Kidney tubule cell (primary cell): Measurements from ENCODE around the gene CTIF.
"Not testable (repeated sequence)": the region's sequence is repeated elsewhere in the genome, so short reads cannot be mapped to it uniquely, and the experiment has no call there.

Experiments used
- DNase-seq: peaks from one replicate; pipeline ENCODE4 v3.0.0-alpha.2; 2018; ENCODE audit warnings: low spot score

Gene CTIF

DNA sequence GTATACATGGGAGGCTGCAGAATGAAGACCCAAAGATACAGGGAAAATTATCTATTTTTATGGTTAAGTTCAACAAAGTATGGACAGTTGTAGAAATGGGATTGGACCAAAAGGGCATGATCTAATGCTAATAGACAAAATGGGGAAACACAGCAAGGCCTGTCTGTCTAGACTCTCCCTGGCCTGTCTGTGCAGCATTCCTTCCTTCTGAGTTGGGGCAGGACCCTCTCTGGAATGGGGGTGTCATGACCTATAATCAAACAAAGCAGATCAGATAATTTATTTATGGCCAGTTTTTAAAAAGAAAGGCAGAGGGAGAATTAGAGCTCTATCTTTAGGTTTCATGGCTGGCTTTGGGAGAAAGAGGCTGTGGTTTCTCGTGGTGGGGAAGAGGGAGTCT is 104.4 kb downstream of the CTIF start:
- no peak for DNase-seq

DNA sequence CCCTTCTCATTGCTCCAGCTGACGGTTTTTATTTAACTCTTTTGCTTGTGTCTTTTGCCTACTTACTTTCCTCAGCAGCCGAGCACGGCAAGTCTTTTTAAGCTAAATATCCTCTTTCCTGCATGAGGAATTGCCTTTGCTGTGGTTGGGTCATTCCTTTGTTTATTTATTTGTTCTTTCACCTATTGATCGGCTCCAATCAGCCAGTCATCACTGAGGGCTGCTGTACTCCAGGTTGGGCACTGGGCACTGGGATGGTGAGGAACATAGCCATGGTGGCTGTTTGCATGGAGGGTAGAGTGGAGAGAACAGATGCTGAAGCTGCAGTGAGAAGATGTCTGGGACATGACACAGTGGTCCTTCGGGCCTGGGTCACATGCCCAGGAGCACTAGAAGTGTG is 105.2 kb downstream of the CTIF start:
- no peak for DNase-seq

DNA sequence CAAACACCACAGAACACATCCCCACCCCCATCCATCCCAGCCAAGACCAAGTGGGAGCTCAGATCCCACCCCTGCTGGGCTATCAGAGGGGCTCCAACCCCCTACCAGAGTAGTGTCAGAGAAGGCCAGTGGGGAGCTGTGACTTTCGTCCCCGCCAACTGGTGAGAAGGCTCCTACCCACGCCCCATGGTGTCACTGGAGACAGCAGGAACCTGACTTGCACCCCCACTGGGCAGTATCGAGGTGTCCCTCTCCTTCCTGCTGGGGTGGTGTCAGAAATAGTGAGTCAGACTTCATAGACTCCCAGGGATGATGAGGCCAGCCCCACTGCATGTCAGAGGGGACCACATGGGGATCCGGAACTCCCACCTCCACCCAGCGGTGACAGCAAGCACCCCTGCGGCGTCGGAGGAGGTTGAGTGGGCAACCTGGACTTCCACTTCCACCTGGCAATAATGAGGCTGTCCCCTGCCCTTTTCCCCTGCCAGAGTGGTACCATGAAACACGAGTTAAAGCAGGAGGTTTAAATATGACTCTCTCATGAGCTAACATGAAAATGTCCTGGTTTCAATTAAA is 106.7 kb downstream of the CTIF start:
- no peak for DNase-seq

DNA sequence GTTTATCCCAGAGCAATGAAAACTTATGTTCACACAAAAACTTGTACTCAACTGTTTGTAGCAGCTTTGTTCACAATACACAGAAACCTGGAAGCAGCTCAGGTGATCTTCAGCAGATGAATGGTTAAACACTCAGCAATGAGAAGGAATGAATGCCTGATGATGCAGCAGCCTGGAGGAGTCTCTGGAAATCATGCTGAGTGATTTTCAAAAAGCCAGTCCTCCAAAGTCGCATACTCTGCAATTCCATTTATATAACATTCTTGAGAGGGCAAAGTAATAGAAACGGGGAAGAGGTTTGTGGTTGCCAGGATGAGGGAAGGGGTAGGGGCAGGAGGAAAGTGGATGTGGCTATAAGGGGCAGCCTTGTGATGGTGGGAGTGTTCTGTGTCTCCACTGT is 108.1 kb downstream of the CTIF start:
- no peak for DNase-seq

DNA sequence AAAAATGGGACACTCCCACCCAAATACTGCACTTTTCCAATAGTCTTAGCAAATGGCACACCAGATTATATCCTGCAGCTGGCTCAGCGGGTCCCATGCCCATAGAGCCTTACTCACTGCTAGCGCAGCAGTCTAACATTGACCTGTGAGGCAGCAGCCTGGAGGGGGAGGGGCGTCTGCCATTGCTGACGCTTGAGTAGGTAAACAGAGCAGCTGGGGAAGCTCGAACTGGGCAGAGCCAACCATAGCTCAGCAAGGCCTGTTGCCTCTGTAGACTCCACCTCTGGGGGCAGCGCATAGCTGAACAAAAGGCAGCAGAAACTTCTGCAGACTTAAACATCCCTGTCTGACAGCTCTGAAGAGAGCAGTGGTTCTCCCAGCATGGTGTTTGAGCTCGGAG is 110.4 kb downstream of the CTIF start:
- DNase-seq: no peak

- not testable (repeated sequence) for DNase-seq
Observed at GRCh38 chr18:48654591-48654990, 115.8 kb downstream of the CTIF start.

GRCh38 chr18:48655508-48655907 is 116.7 kb downstream of the CTIF start:
- no peak for DNase-seq

DNA sequence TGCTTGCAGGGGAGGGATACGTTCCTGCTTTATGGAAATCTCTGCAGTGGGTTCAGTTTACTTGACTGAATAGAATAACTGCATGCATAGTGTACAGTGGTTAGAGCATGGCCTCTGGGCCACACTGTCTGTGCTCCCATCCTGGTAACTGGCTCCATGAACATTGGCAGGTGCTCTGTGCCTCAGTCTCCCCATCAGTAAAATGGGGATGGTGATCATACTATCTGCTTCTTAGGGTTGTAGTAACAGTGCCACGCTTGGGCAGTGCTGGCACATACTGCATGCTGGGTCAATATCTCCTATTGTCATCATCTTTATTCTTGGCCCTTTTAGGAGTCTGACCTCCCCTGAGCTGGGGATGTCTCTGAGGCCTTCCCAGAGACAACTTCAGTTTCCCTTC is 117.3 kb downstream of the CTIF start:
- no peak for DNase-seq

DNA sequence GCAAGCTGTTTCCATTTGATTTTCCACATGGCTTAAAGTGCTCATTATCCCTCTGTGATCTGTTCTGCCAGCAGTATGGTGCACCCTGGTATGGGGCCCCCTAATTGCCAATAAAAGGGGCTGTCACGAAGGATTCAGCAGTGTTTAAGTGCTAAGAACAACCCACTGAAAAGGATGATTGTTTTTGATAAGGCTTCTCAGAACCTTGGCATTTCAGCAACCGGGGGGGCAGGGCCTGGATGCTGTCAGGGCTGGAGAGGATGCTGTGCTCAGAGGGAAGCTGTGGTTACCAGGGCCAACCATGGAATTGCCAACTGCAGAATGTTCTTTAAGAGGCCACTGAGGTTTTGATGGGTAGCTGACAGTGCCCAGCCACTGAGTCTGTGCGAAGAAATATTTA is 117.8 kb downstream of the CTIF start:
- no peak for DNase-seq

GRCh38 chr18:48657447-48658120 is 118.8 kb downstream of the CTIF start:
- no peak for DNase-seq

DNA sequence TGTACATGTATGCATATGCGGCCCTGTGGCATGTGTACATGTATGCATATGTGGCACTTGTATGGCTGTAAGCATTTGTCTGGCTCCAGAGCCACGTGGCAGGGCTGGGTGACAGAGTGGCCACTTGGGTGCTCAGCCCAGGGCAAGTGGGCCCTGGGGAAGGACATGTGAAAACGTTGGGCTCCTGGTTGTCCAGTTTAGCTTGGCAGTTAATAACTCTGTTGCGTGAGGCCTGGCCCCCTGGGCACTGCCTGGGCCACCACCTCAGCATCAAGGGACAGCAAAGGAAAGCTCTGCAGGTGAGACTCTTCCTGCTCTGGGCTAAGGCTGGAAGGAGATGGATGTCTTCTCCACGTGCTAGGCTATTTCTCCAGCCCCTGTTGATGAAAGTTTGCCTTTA is 119.9 kb downstream of the CTIF start:
- no peak for DNase-seq

DNA sequence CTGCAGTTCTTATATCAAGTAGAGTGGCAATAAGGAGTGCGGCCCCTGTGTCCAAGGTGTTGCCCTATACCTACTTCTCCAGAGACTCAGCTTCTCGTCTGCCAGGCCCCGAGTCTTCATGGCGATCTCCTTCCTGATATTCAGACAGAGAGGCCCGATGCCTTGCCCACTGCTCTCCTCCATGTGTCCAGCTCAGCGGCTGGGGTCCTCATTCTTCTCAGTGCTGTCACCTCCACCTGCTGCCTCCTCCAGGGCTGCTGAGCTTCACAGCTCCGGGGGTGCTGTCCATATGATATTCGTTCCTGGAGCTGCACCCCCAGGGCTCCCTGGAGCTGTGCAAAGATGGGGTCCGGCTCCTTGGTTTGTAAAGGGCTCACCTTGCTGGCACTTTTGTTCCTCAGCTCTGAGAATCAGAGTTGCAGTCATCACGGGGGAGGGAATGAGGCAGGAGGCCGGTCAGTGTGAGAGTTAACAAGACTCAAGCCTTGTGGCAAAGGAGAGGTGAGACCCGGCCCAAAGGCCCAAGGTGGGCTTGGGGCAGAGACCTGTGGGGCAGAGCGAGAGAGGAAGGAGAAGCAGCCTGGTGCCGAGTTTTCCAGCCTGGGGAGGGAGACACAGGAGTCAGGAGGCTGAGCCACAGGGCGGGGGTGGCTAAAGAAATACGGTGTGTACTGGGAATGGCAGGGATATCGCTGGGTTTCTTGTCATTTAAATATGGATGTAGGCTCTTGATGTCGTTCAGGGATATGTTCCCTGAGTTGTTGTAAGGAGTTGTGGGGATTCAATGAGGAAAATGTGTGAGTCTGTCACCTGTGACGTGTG is 120.6 kb downstream of the CTIF start:
- no peak for DNase-seq

- peak; percentile 8 for DNase-seq
Observed at GRCh38 chr18:48660346-48661228, 121.8 kb downstream of the CTIF start.

DNA sequence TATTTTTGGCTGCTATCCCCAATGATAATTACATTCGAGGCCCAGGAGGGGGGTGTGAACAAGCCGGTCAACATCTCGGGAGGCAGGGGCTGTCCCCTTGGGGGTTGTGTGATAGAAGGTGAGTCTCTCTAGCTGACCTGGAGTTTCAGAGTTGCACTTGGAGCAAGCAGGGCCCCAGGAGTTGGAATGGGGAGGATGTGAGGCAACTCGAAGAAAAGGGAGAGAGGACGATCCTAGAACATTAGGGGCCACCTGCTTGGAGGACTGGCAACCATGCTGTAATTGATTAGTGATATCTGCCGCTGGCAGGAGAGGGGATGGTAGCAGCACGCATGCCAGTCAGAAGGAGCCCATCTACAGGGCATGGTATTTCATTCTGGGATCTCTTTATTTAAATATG is 122.6 kb downstream of the CTIF start:
- no peak for DNase-seq

DNA sequence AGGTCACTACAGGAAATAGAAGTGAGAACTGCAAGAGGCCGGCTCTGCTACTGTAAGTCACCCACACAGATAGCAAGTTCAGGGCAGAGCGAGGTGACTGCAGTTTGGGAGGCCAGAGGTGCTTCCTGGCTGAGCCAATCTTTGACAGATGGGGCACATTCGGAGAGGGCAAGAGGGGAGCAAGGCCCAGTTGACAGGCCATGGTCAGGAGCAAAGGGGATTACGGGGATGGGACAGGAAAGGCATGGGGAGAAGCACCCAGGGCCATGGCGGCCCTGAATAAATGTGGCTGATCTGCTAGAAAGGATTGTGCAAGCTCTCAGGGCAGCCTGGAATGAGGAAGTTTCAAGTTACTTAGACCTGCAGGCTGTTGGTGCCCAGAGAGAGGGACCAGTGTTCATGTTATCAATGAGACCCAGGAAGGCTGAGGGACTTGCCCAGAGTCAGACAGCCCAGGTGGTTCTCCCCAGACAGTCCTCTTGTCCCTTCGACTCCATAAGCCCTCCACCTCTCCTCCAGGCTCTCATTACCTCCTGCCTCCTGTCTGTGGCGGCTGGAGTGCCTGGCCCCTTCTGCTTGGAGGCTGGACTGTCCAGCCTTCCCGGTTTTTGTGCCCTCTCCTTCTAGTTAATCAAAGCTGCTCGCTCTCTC is 123.3 kb downstream of the CTIF start:
- DNase-seq: peak; percentile 60

DNA sequence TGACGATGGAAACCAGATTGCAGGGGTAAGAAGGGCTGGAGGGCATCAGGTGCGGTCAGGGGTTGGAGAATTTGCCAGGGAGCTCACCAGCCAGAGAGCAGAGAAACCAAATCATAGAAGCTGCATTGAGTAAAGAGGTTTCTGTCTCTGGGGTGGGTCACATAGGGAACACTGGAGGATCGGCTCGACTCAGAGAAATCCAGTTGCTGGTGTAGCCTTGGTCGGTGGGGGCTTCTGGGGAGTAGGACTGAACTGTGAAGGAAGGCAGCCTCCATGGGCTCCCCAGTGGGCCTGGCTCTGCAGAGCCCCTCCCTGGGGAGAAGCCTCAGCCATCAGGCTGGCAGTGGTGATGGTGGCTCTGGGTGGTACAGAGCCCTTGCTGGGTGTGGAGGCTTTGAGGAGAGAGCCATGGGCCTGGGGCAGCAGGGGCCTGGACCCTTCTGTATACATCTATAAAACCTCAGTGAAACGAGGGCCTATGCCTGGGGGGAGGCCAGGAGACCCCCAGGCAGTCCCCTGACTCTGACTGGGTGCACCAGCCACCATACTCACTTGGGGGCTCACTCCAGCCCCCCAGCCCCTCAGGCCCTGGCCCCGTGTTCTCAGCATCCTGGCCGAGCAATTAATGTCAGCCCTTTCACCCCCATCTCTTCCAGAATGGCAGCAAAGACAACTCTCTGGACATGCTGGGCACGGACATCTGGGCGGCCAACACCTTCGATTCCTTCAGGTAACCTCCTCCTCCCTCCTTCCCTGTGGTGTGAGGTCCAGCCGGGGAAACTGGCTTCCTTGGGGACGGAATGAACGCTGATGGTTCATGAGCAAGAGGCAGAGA is 124.5 kb downstream of the CTIF start:
- DNase-seq: no peak

- peak; percentile 53 for DNase-seq
Observed at GRCh38 chr18:48663931-48664847, 125.4 kb downstream of the CTIF start.

- DNase-seq: no peak
Observed at GRCh38 chr18:48665654-48666053, 126.8 kb downstream of the CTIF start.

DNA sequence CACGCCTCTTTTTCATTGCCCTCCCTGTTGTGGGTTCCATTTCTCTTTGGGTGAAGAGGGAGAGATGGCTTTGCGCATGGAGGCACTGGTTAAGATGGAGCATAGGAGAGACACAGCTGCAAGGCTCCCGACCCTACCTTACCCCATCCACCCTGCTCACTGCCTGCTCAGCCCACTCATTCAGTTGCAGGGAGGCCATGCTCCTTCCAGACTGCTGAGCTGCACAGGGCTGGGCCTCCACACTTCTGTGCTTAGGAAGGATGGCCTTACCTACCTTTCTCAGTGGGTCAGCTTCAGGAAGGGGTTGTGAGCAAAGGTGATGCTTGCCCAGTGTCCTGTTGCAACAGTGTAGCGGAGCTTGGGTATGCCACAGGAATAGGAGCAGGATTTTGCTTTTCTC is 127.8 kb downstream of the CTIF start:
- DNase-seq: no peak
